CD4-positive, alpha-beta T cell treated with Interleukin-21 for 1 hour (primary cell): ENCODE measurements around the gene NOTCH2.
"Not testable (repeated sequence)": the region's sequence is repeated elsewhere in the genome, so short reads cannot be mapped to it uniquely, and the experiment has no call there.

ENCODE experiments used
- DNase-seq: peaks from one replicate; pipeline ENCODE4 v3.0.0-alpha.2; 2020

The NOTCH2 gene

DNA sequence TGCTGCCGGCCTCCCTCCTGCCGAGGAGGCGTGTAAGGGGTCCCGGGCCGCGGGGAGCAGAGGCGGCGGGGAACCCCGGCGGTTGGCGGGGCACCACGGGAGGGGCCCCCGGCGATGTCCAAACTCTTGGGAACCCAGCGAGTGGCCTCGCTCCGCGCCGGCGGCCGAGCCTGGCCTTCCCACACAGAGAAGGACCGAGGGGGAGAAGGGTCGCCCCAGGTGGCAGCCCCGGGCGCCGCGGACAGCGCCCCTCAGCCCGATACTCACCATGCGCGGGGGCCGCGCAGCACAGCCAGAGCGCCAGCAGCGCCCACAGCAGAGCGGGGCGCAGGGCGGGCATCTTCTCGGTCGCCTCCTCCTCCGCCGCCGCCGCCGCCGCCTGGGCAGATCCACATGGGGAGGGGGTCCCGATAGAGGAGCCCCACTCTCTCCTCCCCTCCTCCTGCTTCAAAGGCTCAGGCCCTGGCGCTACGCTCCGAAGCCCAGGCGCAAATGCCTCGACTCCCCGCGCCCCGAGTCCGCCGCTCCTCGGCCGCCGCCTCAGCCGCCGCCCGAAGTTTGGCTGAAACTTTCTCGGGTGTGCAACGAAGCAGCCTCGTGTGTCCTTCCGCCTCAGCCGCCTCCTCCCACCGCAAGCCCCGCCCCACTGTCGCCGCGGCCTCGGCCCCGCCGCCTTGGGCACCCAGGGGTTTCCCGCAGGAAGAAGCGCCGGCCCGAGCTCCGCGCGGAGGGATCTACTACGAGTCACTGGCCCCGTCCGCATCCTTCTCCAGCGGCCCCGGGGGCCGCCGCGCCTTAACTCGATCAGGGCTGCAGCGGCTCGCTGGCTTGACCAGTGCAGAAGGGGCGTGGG, at the start of gene NOTCH2:
TSS of gene NOTCH2 (minus strand) at position 596 of the 853 bp plus-strand sequence. CDS start at position 340, 256 bp downstream.
- DNase-seq, result peak; percentile 83

DNA sequence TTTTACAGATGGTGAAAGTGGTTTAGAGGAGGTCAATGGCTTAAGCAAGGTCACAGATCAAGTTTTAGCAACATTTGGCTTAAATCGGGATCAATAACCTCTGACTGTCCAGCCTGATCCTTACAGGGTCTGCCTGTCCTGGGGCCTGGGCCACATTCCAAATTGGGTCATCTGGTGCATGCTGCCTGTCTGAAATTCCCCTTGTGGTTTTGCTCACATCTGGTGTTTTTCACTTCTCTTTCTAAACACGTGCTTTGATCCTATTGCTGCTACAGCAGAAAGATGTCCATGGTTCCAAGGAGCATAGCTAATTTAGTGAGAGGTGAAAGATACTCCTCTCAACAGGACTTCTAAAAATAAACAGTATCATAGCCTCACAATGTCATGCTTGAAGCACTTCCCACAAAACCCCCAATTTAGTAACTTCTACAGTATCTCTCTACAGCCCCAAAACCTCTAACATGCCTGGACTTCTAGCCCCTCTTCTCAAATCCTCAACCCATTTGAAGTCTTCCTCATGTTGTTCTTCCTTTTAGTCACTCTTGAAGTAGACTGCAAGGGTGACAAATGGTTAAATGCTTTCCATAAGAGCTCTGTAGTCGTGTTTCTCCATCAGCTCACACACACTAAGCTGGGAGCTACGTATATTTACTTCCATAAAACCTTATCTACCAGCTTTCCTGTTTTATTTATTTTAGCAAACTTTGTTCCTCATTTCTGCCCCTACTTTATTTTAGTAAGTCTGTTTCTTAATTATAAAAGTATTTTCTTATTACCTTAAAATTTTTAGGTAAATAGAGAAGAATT, 48.1 kb upstream of the NOTCH2 start:
- not testable (repeated sequence) for DNase-seq

DNA sequence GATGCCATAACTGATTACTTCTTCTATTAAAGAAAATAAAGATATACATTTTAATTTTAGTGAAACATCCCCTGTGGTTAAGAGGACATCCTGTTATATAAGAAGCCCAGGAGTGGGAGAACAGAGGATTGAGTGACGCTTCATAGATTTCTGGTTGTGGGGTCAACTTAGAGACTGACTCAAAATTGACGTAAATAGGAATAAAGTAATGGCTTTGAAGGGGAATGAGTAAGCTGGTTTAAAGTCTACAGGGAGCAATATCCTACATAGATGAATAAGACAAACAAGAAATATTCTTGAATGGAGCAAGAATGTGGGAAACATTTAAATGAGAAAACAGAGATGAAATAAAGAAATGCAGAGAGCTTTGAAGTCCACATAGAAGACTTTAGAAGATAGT, 46.6 kb upstream of the NOTCH2 start:
- DNase-seq, result not testable (repeated sequence)

DNA sequence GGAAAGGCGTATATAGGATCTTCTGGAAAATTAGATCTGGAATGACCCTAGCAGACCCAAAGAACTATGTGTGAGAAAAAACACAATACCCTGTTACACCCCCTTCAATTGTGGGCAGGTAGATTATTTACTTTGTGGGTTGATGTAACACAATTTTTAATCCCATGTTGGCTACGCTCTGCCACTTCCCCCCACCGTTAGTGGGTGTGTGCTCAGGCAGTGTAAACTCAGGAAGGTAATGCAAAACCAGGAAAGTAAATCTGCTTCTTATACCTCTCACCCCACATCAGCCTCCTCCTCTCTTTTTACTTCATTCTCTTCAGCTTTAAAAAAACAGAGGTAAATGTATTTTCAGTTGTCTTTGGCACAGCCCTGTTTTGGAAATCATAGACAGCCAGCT, 43.7 kb upstream of the NOTCH2 start:
- DNase-seq, result not testable (repeated sequence)

DNA sequence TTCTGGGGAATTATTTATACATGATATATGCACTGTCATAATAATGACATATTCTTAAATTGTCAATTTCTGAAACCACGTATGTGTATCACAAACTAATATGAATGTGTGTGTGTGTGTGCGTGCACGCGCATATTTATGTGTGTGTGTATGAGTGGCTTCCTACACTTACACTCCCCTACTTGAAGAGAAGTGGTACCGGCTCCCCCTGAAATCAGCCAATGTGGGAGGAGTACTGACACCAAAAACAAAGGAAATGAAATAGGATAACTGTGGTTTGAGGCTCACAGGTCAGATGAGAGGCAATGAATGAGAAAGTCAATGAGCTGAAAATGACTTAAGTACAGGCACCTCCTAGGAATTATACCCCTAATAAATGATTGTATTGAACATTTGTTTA, 42.8 kb upstream of the NOTCH2 start:
- not testable (repeated sequence) for DNase-seq

DNA sequence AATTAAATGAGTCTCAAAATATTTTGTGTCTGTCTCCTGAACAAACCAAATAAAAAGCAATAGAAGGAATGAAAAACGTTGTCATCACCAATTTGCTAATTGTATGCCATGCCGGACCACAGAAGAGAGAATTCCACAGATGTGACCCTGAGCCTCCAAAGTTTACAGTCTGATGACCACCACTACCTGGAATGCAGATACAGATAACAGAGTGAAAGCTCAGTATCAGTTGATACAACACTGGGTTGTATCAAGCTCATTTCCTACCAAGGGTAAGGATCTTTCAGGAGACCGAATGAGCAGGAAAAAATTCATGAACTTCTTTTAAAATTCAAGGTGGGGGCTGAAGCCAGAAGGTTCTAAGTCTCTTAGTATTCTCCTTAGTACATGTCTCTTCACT, 42.3 kb upstream of the NOTCH2 start:
- DNase-seq, result not testable (repeated sequence)

DNA sequence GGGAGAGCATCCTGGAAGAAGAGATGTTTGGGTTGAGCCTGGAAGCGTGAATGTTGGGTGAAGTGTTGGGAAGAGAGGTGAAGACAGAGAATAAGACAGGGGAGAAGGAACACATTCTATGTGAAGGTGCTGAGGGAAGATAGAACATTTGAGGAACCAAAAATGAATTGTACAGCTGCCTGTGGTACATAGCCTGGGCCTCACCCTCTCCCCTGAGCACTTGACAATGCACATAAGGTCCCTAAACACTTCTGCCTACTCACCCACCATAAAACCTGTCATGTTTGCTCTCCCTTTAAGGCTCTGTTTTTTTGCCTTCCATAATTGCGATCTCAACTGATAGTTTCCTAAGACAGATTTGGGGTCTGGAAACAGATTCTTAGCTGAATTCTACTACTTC, 41.5 kb upstream of the NOTCH2 start:
- not testable (repeated sequence) for DNase-seq

DNA sequence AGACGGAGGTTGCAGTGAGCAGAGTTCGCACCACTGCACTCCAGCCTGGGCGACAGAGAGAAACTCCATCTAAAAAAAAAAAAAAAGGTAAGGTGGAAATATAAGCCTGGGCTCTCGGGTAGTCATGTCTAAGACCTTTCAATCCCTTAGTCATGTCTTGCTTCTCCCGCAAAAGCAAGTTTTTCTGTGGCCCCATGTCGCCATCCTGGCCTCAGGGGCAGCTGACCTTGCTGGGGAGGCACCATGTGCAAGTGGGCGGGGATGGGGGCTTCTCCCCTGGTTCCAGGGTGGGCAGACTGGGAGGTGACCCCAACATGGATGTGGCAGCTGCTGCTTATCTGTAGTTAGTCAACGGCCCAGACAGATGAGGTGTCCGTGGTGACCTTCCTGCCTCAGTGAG, 40.2 kb upstream of the NOTCH2 start:
- DNase-seq, result not testable (repeated sequence)

DNA sequence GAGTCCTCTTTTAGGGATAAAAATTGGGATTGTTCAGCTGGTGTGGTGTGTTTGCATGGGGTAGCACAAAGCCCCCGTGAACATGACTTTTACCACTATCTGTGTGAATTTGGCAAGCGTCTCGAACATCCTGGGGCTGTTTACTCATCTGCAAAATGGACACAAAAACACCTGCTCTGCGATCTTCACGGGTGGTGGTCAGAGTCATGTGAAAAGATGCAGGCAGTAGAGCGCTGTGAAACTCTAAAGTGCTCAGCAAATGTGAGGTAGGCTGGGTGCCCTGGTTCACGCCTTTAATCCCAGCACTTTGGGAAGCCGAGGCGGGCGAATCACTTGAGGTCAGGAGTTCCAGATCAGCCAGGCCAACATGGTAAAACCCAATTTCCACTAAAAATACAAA, 39.7 kb upstream of the NOTCH2 start:
- not testable (repeated sequence) for DNase-seq

DNA sequence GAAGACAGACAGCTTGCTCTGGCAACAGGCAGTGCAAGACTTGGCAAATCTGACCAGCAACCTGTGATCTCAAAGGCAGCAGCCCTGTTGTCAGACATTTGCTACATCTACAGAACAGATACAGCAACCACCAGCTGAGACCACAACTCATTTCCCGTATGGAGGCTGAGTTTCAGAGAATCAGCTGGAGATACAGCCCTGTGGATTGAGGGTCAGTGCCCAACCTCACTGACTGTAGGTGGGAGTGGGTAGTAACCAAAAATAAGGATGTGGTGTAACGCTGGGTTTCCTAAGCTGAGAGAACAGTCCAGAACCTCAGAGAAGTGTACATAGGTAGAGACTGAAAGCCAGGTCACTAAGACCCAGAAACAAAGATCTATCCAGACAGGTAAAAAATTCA, 35.8 kb upstream of the NOTCH2 start:
- DNase-seq, result not testable (repeated sequence)

DNA sequence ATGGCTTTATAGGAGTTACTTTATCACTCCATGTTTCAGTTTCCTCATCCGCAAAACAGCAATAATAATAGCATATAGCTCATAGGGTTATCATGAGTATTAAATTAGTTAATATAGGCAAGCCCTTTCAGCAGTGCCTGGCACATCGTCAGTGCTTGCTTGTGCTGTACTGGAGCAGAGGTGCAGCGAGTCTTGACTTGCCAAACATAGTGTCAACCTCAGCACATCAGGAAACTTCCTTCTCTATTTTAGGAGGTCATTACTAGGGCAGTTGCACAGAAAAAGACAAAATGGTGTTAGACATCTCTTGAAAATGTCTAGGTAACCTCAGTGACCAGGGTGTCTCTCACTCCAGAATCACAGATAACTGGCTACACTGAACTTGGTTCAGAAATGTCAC, 34.3 kb upstream of the NOTCH2 start:
- not testable (repeated sequence) for DNase-seq

DNA sequence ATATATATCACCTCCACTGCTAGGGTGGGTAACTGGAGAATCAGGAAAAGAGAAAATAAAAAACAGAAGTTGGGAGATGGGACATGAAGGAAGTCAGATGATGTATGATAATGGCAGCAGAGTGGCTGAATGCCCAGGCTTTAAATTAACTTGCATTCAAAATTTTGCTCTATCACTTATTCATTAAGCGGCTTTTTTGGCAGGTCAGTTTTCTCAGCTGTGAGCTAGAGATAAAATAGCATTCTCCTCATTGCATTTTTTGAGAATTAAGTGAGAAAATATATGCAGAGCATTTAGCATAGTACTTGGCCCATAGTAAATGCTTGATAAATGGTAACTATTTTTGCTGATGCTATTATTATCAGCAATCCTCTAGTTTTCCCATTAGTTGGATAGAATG, 32.1 kb upstream of the NOTCH2 start:
- not testable (repeated sequence) for DNase-seq

DNA sequence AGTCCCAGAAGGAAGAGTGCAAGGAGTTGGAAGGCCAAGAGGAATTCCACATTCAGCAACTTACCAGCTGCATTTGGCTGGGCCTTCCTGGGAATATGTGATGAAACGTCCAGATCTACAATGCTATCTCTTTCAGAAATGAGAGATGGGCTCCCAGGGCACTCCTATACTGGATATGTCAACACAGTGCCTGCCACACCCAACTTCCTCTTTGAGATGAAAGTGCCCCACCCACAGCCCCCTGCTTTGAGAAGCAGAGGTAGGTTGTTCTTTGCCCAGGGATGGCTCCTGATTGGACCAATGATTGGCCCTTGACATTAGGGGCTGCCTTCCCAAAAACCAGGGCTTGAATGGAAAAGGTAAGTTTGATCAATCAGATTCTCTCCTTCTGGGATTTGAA, 31.1 kb upstream of the NOTCH2 start:
- not testable (repeated sequence) for DNase-seq

DNA sequence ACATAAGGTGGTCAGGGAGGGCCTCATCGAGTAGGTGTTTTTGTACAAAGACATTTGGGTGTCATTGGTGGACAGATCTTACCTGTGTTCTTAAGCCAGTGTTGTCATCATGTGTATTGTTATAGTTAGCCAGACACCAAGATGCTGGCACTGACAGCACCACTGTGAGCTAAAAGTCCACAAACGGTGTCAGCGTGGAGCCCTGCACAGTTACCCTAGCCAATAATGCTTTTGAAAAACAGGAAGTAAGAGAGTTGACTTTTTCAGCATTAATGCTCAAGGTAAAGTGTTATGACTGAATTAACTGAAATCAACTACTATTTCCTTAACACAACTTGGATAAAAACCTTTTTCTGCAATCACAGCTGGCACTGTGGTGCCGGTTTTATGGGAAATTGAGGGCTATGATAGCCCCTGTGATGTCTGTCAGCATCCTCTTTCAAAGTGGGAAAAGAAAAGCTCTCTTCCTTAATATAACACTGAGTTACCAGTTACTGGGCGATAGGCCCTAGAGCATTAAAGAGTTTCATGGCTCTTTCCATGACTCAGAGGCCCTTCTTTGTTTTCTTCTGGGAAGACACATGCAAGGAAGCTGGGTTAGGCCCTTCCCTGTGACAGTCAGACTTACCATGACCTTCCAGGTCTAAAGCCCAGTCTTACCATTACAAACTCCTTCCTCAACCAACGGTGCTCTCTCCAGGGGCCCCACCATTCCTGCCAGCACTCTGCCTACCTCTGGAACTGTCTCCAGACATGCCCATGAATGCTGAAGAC, 29.7 kb upstream of the NOTCH2 start:
- not testable (repeated sequence) for DNase-seq

DNA sequence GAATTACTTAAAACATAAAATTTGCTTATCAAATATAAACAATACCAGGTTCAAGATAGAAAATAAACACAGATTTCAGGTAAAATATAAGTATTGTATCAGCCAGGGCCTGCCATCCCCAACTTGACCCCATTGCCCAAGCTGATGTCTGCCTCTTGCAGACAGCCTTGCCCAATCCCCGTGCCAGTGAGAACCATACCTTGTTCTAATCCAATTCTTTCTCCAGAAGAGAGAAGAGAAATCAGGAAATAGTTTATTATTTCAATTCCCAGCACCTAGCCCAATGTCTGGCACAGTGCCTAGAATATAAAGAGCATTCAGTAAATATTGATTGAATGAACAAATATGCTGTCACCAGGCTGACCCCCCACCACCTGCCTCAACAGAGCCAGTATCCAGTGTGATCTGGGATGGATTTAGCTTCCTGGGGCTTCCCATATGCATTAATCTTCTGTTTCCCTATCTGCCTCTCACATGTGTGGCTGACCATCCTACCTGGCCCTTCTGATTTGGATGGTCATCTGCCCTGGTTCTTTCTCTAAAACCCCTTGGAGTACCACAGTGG, 27.6 kb upstream of the NOTCH2 start:
- DNase-seq, result not testable (repeated sequence)

DNA sequence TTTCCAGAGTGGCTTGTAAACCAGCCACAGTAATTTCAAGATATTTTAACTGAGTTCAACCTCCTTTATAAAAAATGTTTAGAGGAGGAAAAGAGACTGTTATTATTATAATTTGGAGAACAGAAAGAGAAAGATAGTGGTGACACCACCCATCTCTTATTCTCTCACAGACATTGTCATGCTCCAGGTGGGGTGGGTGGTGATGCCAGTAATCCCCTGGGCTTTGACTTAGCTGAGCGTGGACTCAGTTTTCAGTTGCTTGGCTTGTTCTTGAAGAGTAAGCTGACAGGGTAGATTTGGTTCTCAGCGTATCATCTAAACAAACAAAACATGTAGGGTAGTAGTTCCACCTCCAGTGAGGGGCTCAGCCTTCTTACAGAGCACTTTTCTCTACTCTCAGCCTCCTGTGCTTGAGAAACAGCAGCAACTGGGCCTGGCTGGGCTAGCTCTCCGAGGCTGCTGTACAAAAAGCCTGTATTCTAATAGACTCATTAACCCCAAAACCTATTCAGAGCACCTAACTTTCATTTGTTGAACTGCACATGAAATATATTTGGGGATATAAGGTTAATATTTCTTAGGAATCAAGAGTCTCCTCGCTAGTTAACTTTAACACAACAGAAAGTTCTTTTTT, 24.2 kb upstream of the NOTCH2 start:
- not testable (repeated sequence) for DNase-seq

DNA sequence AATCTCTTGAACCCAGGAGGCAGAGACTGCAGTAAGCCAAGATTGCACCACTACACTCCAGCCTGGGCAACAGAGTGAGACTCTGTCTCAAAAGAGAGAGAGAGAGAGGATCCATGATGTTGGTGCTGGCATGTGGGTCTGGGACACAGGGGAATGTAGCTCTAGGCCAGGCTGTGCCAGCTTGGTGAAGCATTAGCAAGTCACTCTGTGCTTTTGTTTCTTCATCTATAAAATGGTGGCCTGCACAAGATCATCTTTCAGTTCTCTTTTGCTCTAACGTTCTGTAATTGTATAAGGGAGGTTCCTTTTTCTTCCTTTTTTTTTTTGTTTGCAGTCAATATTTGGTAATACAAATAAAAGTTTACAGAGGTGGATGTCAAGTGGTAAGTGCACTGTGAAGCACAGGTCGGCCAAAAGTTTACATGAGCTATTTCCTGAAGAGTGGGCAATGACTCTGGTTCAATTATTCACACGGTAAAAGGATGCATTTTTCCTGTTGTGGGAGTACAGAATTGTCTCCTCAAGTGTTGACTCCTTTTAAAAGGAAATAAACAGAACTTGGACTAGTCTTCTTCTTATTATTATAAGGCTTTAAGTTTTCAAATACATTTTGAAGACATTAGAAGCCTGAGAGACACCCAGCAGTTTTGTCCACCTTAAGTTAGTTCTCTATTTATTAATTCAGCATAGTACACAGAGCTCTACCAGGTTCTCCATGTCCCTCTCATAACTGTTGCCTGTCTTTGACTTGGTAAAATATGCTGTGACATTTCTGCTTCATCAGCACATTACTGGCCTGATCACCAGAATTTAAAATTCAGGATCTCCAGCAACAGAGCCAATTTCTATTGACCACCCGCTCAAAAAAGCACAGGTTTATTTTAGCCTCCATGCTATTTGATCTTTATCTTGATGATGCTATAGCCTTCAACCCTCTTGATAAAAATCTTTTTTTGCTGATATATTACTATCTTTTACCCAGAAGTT, 23.1 kb upstream of the NOTCH2 start:
- not testable (repeated sequence) for DNase-seq

DNA sequence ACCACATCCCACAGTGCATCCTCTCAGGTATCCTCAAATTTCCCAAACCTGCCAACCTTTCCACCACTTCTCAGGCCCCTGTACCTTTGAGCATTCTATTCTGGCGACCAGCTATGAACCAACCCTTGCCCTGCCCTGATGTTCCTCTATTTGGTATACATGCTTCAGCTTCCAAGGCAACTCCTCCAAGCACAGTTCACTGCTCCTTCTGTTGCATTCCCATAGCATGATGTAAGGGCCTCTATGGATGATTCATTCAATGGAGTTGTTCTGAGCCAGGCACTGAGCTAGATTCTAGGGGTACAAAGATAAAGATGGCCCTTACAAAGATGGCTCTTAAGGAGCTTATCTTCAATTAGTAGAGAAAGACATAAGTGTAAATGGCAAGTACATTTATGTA, 21.4 kb upstream of the NOTCH2 start:
- not testable (repeated sequence) for DNase-seq

DNA sequence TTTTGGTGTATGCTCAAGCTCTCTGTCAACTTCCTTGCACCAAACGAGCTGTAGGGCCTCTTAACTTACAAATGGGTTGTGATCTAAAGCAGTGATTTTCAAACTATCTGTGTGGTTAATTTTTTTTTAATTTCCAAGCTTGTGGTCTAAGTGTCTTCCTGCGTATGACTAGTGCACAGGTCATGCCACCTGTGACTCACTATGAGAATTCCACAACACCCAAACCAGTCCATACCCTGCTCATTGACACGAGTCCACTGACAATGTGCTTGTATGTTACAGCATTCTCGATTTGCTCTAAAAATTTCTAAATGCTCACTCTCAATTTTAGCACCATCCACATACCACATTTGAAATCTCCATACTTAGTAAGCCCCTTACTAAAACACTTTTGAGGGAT, 18.5 kb upstream of the NOTCH2 start:
- peak; percentile 41 for DNase-seq

DNA sequence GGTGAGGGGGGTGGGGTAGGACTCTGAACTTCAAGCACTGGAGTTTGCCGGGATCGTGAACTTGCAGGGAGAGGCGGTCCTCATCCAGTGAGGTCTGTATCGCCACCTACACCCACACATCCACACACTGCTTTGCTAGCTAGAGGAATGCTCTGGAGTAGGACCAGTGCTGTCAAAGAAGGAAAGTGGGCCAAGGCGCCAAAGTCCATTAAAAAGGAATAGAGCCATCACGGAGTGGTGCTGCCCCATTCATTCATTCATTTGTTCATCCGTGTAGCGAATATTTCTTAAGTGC, 405 bp upstream of the NOTCH2 start:
- DNase-seq, result not testable (repeated sequence)

DNA sequence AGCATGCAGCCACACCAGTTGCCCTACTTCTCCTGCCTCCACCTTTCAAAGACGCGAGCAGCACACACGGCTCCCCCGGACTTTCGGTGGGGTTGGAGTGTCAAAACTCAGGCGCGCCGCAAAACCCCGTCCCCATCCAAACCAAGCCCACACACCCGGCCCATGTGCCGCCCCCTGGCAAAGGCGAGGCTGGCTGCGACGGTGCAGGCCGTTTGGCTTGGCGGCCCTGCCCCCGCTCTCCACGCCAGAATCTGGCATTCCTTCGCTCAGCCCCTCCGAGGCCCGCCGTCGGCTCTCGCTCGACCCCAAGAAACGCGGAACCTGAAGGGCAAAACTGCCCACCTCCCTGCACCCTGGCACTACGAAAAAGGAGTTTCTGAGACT, 787 bp downstream of the NOTCH2 start:
- DNase-seq, result peak; percentile 14
